Hepatocyte (in vitro differentiated cells): ENCODE data around the gene TBX6. TPM values are rescaled to one million over a fixed set of nuclear protein-coding genes. Genes with fewer than 3 reads are reported as not detected.
A peak's percentile ranks its signal among the peaks of the same experiment; 100 is the strongest.
"Not testable (repeated sequence)": the region's sequence is repeated elsewhere in the genome, so short reads cannot be mapped to it uniquely, and the experiment has no call there.

Source experiments
- DNase-seq: peaks from one replicate; pipeline ENCODE4 v3.0.0-alpha.2; 2016; ENCODE audit warnings: low spot score
- H2AFZ ChIP-seq: fragments of 200-600 bp; sonication (generic); 2 replicates; pipeline ENCODE4 v1.6.0; 2016; ENCODE audit warnings: antibody characterized with exemption, mild to moderate bottlenecking
- H3K27ac ChIP-seq: fragments of 200-600 bp; sonication (generic); 2 replicates; pipeline ENCODE4 v1.5.1; 2016; ENCODE audit warnings: mild to moderate bottlenecking
- H3K27me3 ChIP-seq: fragments of 200-600 bp; sonication (generic); 2 replicates; pipeline ENCODE4 v1.6.1; 2016
- H3K36me3 ChIP-seq: fragments of 200-600 bp; sonication (generic); replicated peaks from 2 replicates; pipeline ENCODE4 v1.5.1; 2016; ENCODE audit warnings: low read depth; ENCODE audit not compliant: insufficient read depth
- H3K4me1 ChIP-seq: fragments of 200-600 bp; sonication (generic); 2 replicates; pipeline ENCODE4 v1.5.1; 2016; ENCODE audit warnings: mild to moderate bottlenecking, moderate library complexity; ENCODE audit not compliant: insufficient read depth
- H3K4me2 ChIP-seq: fragments of 200-600 bp; sonication (generic); 2 replicates; pipeline ENCODE4 v1.6.0; 2016
- H3K4me3 ChIP-seq: fragments of 200-600 bp; sonication (generic); 2 replicates; pipeline ENCODE4 v1.5.1; 2016; ENCODE audit warnings: mild to moderate bottlenecking
- H3K79me2 ChIP-seq: fragments of 200-600 bp; sonication (generic); 2 replicates; pipeline ENCODE4 v1.6.0; 2017; ENCODE audit warnings: mild to moderate bottlenecking
- H3K9me2 ChIP-seq: fragments of 200-600 bp; sonication (generic); replicated peaks from 2 replicates; pipeline ENCODE4 v1.6.0; 2017; ENCODE audit warnings: mild to moderate bottlenecking; ENCODE audit not compliant: insufficient read depth
- H3K9me3 ChIP-seq: fragments of 200-600 bp; sonication (generic); 2 replicates; pipeline ENCODE4 v1.5.1; 2016; ENCODE audit warnings: low read depth, mild to moderate bottlenecking
- H4K20me1 ChIP-seq: fragments of 200-600 bp; sonication (generic); 2 replicates; pipeline ENCODE4 v1.6.0; 2016; ENCODE audit warnings: mild to moderate bottlenecking; ENCODE audit not compliant: insufficient read depth, poor library complexity, severe bottlenecking
- EZH2 ChIP-seq: fragments of 200-600 bp; sonication (generic); IDR thresholded peaks from 2 replicates; pipeline ENCODE4 v1.6.1; 2016; ENCODE audit warnings: antibody characterized with exemption, mild to moderate bottlenecking, borderline replicate concordance
- EZH2phosphoT487 ChIP-seq: fragments of 200-600 bp; sonication (generic); IDR thresholded peaks from one replicate; pipeline ENCODE4 v1.6.1; 2018; ENCODE audit warnings: antibody characterized with exemption, mild to moderate bottlenecking, low read depth, moderate library complexity; ENCODE audit not compliant: unreplicated experiment, severe bottlenecking
- WGBS: methylation state at CpG from one replicate; pipeline ENCODE4 v1.1.6; 2016; ENCODE audit warnings: low lambda C conversion rate; ENCODE audit errors: missing lambda C conversion rate; 5-methylcytosine and 5-hydroxymethylcytosine counted together
- polyA plus RNA-seq: library from polyadenylated mRNA; unstranded; fragments of >200 nt; fragmentation: Nextera tagmentation; extraction: Ambion mirVana; gene quantifications from 2 replicates; pipeline ENCODE4 v1.2.1, GENCODE V29; 2016
- total RNA-seq: library from RNA; depleted of rRNA; stranded (reverse); fragments of >200 nt; gene quantifications from 2 replicates; pipeline ENCODE4 v1.2.3, GENCODE V29; 2014
- TF ChIP-seq, protein P1 (sequence below): fragments of 200-600 bp; sonication (generic); IDR thresholded peaks from 2 replicates; pipeline ENCODE4 v1.5.1; 2016; ENCODE audit warnings: antibody characterized with exemption, mild to moderate bottlenecking; ENCODE audit not compliant: poor library complexity

Gene TBX6
- total and polyA plus RNA-seq, 2 experiments from 2014 or later: 0.10 to 0.60 TPM

- no peaks in the 10 kb centered on the region for H3K9me2 ChIP-seq
- no peak for TF ChIP-seq EZH2
- TF ChIP-seq EZH2phosphoT487: no peak
- TF ChIP-seq, protein P1, sequence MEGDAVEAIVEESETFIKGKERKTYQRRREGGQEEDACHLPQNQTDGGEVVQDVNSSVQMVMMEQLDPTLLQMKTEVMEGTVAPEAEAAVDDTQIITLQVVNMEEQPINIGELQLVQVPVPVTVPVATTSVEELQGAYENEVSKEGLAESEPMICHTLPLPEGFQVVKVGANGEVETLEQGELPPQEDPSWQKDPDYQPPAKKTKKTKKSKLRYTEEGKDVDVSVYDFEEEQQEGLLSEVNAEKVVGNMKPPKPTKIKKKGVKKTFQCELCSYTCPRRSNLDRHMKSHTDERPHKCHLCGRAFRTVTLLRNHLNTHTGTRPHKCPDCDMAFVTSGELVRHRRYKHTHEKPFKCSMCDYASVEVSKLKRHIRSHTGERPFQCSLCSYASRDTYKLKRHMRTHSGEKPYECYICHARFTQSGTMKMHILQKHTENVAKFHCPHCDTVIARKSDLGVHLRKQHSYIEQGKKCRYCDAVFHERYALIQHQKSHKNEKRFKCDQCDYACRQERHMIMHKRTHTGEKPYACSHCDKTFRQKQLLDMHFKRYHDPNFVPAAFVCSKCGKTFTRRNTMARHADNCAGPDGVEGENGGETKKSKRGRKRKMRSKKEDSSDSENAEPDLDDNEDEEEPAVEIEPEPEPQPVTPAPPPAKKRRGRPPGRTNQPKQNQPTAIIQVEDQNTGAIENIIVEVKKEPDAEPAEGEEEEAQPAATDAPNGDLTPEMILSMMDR: no peak
- H2AFZ ChIP-seq: no peak overlapping the region
- no peaks in the 10 kb centered on the region for H3K36me3 ChIP-seq
- H3K9me3 ChIP-seq: no peaks in the 10 kb centered on the region
- WGBS: 90% methylated on average over 16 of the region's 16 CpGs
- no peaks in the 10 kb centered on the region for H3K79me2 ChIP-seq
- H3K4me3 ChIP-seq: no peak overlapping the region
- peak overlapping the region; percentile 24 for H3K27ac ChIP-seq
- peaks cover 29% of the 10 kb centered on the region for H3K4me1 ChIP-seq
- H3K4me2 ChIP-seq: no peak overlapping the region
- H4K20me1 ChIP-seq: no peaks in the 10 kb centered on the region
- no peak for DNase-seq
- no peaks in the 10 kb centered on the region for H3K27me3 ChIP-seq
These were observed 24.8 kb upstream of the TBX6 start for GRCh38 chr16:30116291-30117207.

- TF ChIP-seq, protein P1: no peak
- TF ChIP-seq EZH2 (no peak), EZH2phosphoT487 (no peak)
- peak; percentile 61 for DNase-seq
- Histone ChIP-seq H3K27ac (peak overlapping the region; percentile 24), H2AFZ (no peak overlapping the region), H3K4me3 (no peak overlapping the region), H3K9me3 (no peaks in the 10 kb centered on the region), H3K4me1 (peaks cover 17% of the 10 kb centered on the region), H3K9me2 (no peaks in the 10 kb centered on the region), H3K4me2 (no peak overlapping the region), H3K27me3 (no peaks in the 10 kb centered on the region), H4K20me1 (no peaks in the 10 kb centered on the region), H3K79me2 (no peaks in the 10 kb centered on the region), H3K36me3 (no peaks in the 10 kb centered on the region)
- WGBS: 84% methylated on average over 7 of the region's 7 CpGs
These were observed 23.5 kb upstream of the TBX6 start for GRCh38 chr16:30115238-30115637.

- Histone ChIP-seq H3K27ac (peak overlapping the region; percentile 24), H3K4me1 (peaks cover 13% of the 10 kb centered on the region)
- not testable (repeated sequence) for H3K79me2 ChIP-seq, H3K9me2 ChIP-seq, H3K4me3 ChIP-seq, H3K27me3 ChIP-seq, H4K20me1 ChIP-seq, H3K36me3 ChIP-seq, H3K9me3 ChIP-seq, DNase-seq, H2AFZ ChIP-seq, H3K4me2 ChIP-seq
- 85% methylated on average over 7 of the region's 7 CpGs for WGBS
These were observed 23.1 kb upstream of the TBX6 start for GRCh38 chr16:30114833-30115232.

DNA sequence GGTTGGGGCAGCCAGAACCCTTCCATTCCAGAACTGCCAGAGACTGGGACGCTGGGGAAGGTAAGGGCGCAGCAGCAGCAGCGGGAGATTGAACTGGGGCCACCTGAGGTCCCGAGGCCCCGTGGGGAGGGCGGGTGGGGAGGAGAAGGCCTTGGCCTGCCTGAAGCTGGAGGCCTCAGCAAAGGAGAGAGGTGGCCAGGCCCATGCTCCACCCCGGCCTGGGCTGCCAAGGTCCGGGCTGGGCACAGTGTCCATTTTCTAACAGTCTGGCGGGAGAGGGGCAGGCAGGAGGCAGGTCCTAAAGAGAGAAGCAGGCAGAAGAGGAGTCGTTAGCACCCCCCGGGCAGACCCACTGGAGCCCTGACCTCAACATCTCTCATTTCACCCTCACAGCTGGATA, 22.7 kb upstream of the TBX6 start:
- Histone ChIP-seq H3K9me3 (no peaks in the 10 kb centered on the region), H4K20me1 (no peaks in the 10 kb centered on the region), H3K79me2 (no peaks in the 10 kb centered on the region), H3K9me2 (no peaks in the 10 kb centered on the region), H3K4me1 (peaks cover 11% of the 10 kb centered on the region), H3K27ac (peak overlapping the region; percentile 24), H3K4me3 (no peak overlapping the region), H3K4me2 (no peak overlapping the region), H3K36me3 (no peaks in the 10 kb centered on the region), H2AFZ (no peak overlapping the region), H3K27me3 (no peaks in the 10 kb centered on the region)
- WGBS: 82% methylated on average over 10 of the region's 11 CpGs
- no peak for TF ChIP-seq EZH2
- TF ChIP-seq EZH2phosphoT487: no peak
- TF ChIP-seq, protein P1: no peak
- DNase-seq: no peak
